Subcutaneous adipose tissue (tissue), 4 donors: ENCODE measurements around the gene HOXB5. TPM values are rescaled to one million over a fixed set of nuclear protein-coding genes. Genes with fewer than 3 reads are reported as not detected.

Experiments used
- CTCF ChIP-seq: fragments of 450-650 bp; IDR thresholded peaks from one replicate; pipeline ENCODE4 v1.5.1; 2016; ENCODE audit warnings: low read depth, mild to moderate bottlenecking, control low read depth, antibody characterized with exemption, moderate library complexity
- total RNA-seq, 4 donors: library from RNA; depleted of rRNA; stranded (reverse); fragments of >200 nt; gene quantifications; one replicate each; pipeline ENCODE4 v1.1.0, GENCODE V29; 2016

Gene HOXB5
- total RNA-seq, 4 donors from 2014 or later, result 0.22 to 0.51 (median 0.35) TPM

- TF ChIP-seq CTCF, result no peak
Observed at GRCh38 chr17:48546137-48546923, 47.2 kb downstream of the HOXB5 start.

GRCh38 chr17:48545539-48545938 lies 48.0 kb downstream of the HOXB5 start:
- TF ChIP-seq CTCF, result no peak

- no peak for TF ChIP-seq CTCF
Observed at GRCh38 chr17:48545022-48545375, 48.6 kb downstream of the HOXB5 start, which contains the start of gene HOXB2. Gene HOXB2, minus strand, starts transcription at chr17:48545109. Its CDS starts 198 bp downstream, at chr17:48544911.

GRCh38 chr17:48544349-48545021 lies 49.1 kb downstream of the HOXB5 start:
- TF ChIP-seq CTCF, result no peak

GRCh38 chr17:48543854-48544348 lies 49.7 kb downstream of the HOXB5 start:
- TF ChIP-seq CTCF, result no peak

- TF ChIP-seq CTCF, result no peak
Observed at GRCh38 chr17:48543107-48543853, 50.3 kb downstream of the HOXB5 start.

- no peak for TF ChIP-seq CTCF
Observed at GRCh38 chr17:48542698-48543106, 50.9 kb downstream of the HOXB5 start.
